Measurements from ENCODE around the gene MAGEA2B.
"Not testable (repeated sequence)": the region's sequence is repeated elsewhere in the genome, so short reads cannot be mapped to it uniquely, and the experiment has no call there.

Gene MAGEA2B

DNA sequence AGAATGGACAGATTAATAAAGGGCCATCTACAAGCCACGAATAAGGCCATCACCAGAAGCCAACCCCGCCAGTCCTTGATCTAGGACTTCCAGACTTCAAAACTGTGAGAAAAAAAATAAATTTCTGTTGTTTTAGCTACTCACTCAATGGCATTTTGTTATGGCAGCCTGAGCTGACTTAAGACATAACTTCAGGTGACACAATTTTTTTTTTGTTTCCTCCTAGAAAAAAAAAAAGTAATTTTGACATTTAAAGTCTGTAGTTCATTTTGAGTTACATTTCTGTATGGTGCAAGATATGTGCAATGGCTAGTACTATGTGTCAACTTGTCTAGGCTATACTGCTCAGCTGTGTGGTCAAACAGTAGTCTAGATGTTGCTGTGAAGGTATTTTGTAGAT is 44.5 kb downstream of the MAGEA2B start, which contains the start of gene CSAG3:
Gene CSAG3 (plus strand): TSS at position 301 of the 400 bp plus-strand sequence.
- not testable (repeated sequence) for DNase-seq

DNA sequence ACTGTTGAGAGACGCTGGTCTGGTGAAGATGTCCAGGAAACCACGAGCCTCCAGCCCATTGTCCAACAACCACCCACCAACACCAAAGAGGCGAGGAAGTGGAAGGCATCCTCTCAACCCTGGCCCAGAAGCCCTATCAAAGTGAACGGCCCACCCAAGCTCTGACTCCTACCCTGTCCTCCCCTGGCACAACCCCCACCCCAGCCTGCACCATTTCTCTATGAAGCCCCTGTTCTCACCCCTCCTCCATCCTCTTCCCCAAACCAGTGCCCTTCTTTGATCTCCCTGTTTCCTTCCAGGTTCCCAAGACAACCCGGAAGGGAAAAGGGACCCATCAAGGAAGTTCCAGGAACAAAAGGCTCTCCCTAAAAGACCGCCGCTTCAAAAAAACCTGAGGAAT is 45.1 kb downstream of the MAGEA2B start:
- DNase-seq = not testable (repeated sequence)

DNA sequence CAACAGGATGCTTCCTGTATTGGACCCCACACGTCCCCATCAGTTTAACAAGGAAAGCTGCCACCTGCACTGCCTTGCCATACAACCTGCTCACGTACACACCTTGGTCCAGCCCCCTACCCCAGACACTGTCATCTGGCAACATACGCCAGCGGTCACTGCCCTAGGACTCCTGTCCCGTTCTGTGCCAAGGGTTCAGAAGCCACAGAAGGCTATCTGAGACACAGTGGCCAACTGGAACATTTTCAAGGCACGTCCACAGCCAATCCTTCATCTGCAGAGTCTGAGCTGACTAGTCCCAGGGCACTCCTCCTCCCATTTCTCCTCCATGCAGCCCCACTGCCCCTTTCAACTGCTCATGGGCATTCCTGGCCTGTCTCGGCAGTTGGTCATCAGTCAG is 47.2 kb downstream of the MAGEA2B start:
- DNase-seq = not testable (repeated sequence)

DNA sequence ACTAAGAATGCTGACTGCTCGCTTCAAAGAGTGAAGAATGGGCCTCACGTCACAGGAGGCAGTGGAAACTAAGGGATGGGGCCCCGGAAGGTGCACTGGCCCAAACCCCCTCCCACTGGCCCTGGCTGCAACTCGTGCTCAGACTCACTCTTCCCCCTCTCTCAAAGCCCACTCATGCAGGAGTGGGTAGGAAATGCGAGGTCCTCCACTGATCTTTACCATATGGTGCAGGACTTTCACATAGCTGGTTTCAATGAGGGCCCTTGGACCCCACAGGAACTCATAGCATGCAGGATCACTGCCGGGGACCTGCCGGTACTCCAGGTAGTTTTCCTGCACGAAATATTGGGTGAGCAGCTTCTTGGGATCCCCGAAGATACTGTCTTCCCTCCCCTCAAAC is 52.1 kb downstream of the MAGEA2B start:
- not testable (repeated sequence) for DNase-seq

All from suppressor macrophage (primary cell).